Stomach (tissue), 9 donors: ENCODE measurements around the gene SNAPIN. TPM values are rescaled to one million over a fixed set of nuclear protein-coding genes. Genes with fewer than 3 reads are reported as not detected.
"Not testable (repeated sequence)": the region's sequence is repeated elsewhere in the genome, so short reads cannot be mapped to it uniquely, and the experiment has no call there.

Experiments used
- DNase-seq, 2 donors: peaks; one replicate each; pipeline versions ENCODE4 v3.0.0 to v3.0.0-alpha.2; 2013 to 2019
- H3K27ac ChIP-seq, 5 donors: fragments of 200-600 bp in 4 of 5; sonication (generic) in 4 of 5; one replicate each; pipeline ENCODE4 v1.5.1; 2013 to 2019; ENCODE audit warnings: mild to moderate bottlenecking in 1 of 5, moderate library complexity in 1 of 5
- H3K27me3 ChIP-seq, 3 donors: fragments of 200-600 bp; sonication (generic); one replicate each; pipeline ENCODE4 v1.5.1; 2017 to 2019; ENCODE audit warnings: mixed run types in 1 of 3
- H3K36me3 ChIP-seq, 4 donors: fragments of 200-600 bp; sonication (generic); 1 replicate in 3 of 4; 2 replicates in 1 of 4; pipeline ENCODE4 v1.5.1; 2016 to 2019
- H3K4me1 ChIP-seq, 4 donors: fragments of 200-600 bp; sonication (generic); one replicate each; pipeline ENCODE4 v1.5.1; 2016 to 2019
- H3K4me3 ChIP-seq, 4 donors: fragments of 200-600 bp; sonication (generic) in 3 of 4; one replicate each; pipeline ENCODE4 v1.5.1; 2016 to 2019; ENCODE audit warnings: mild to moderate bottlenecking in 1 of 4
- H3K9me3 ChIP-seq, 4 donors: fragments of 200-600 bp; sonication (generic); one replicate each; pipeline ENCODE4 v1.5.1; 2016 to 2019
- CTCF ChIP-seq, 7 experiments: fragments of 450-650 bp in 4 of 7; fragments of 200-600 bp in 3 of 7; sonication (generic) in 3 of 7; IDR thresholded peaks; one replicate each; pipeline ENCODE4 v1.5.1; 2016 to 2019; ENCODE audit warnings: antibody characterized with exemption in 7 of 7, control low read depth in 2 of 7, mild to moderate bottlenecking in 1 of 7
- EP300 ChIP-seq: sonication (generic); formaldehyde crosslinking; IDR thresholded peaks from one replicate; pipeline ENCODE4 v1.6.1; 2017; ENCODE audit warnings: antibody characterized with exemption
- POLR2A ChIP-seq, 4 donors: fragments of 450-650 bp; IDR thresholded peaks; one replicate each; pipeline ENCODE4 v1.6.1; 2016; ENCODE audit warnings: antibody characterized with exemption in 4 of 4, control low read depth in 2 of 4, mild to moderate bottlenecking in 1 of 4, moderate library complexity in 1 of 4
- POLR2AphosphoS5 ChIP-seq, 3 donors: sonication (generic); formaldehyde crosslinking; IDR thresholded peaks; one replicate each; pipeline ENCODE4 v1.6.1; 2016; ENCODE audit warnings: antibody characterized with exemption in 3 of 3
- WGBS, 5 donors: extraction: QIAGEN DNeasy Blood & Tissue Kit in 3 of 5; methylation state at CpG; one replicate each; pipeline versions ENCODE4 v1.1.5 to v1.1.7; 2013 to 2018; 5-methylcytosine and 5-hydroxymethylcytosine counted together
- intact Hi-C: fragments of 100-400 bp; cut with DNase I; formaldehyde crosslinking; loops from one replicate; pipeline ENCODE4 v1.15.1; 2023; ENCODE audit warnings: low total_unique reads
- polyA plus RNA-seq, 3 donors: library from polyadenylated mRNA; stranded (reverse); fragments of 200-250 nt; gene quantifications; one replicate each; pipeline ENCODE4 v1.2.3, GENCODE V29; 2013
- total RNA-seq, 5 donors: library from RNA; depleted of rRNA; stranded (reverse); fragments of >200 nt; gene quantifications; one replicate each; pipeline versions ENCODE4 v1.1.0 to v1.2.3, GENCODE V29; 2014 to 2016
- donor health status: healthy with polysubstance abuse.
- donor health status: Bipolar disorder and iron deficiency.
- donor health status: healthy.

The SNAPIN gene
- total and polyA plus RNA-seq, 8 donors = 14.9 to 82.9 (median 29.4) TPM

- no peak for TF ChIP-seq POLR2AphosphoS5 (IDR thresholded peaks at IDR 0.05)
- TF ChIP-seq POLR2A (IDR thresholded peaks at IDR 0.05) = no peak
- no peak for TF ChIP-seq CTCF (IDR thresholded peaks at IDR 0.05)
- no peak for TF ChIP-seq EP300
- Histone ChIP-seq H3K36me3 (peaks cover 64 to 72% (median 69%) of the 10 kb centered on the region in 4 donors), H3K27ac (no peak overlapping the region), H3K27me3 (no peaks in the 10 kb centered on the region), H3K4me3 (no peak overlapping the region), H3K9me3 (no peaks in the 10 kb centered on the region), H3K4me1 (peaks cover 5 to 34% (median 18%) of the 10 kb centered on the region in 4 donors)
- 38 to 46% (median 41%) methylated on average over 2 of the region's 2 CpGs for WGBS, 5 donors
- DNase-seq = no peak
- intact Hi-C loops = no loop called here
Observed at GRCh38 chr1:153662269-153662668, 3.8 kb downstream of the SNAPIN start.

GRCh38 chr1:153663211-153663610 is 4.7 kb downstream of the SNAPIN start:
- Histone ChIP-seq H3K4me1 (peaks cover 5 to 30% (median 19%) of the 10 kb centered on the region in 4 donors), H3K4me3 (no peak overlapping the region), H3K36me3 (peaks cover 73 to 82% (median 78%) of the 10 kb centered on the region in 4 donors), H3K9me3 (no peaks in the 10 kb centered on the region), H3K27me3 (no peaks in the 10 kb centered on the region), H3K27ac (peak overlapping the region in 1 of 5 donors; percentile 7)
- WGBS, 5 donors = 78 to 85% (median 84%) methylated on average over 5 of the region's 5 CpGs
- intact Hi-C loops = no loop called here
- DNase-seq = no peak
- TF ChIP-seq CTCF (IDR thresholded peaks at IDR 0.05) (no peak), EP300 (no peak), POLR2A (IDR thresholded peaks at IDR 0.05) (no peak), POLR2AphosphoS5 (IDR thresholded peaks at IDR 0.05) (no peak)

GRCh38 chr1:153667439-153667838 is 8.9 kb downstream of the SNAPIN start:
- peaks cover 21 to 36% (median 30%) of the 10 kb centered on the region in 4 donors for H3K4me1 ChIP-seq
- TF ChIP-seq EP300 (no peak), CTCF (IDR thresholded peaks at IDR 0.05) (no peak), POLR2AphosphoS5 (IDR thresholded peaks at IDR 0.05) (no peak), POLR2A (IDR thresholded peaks at IDR 0.05) (no peak)
- H3K4me3 ChIP-seq = no peak overlapping the region
- no peak overlapping the region for H3K27ac ChIP-seq
- no peaks in the 10 kb centered on the region for H3K9me3 ChIP-seq
- intact Hi-C loops = no loop called here
- no peak for DNase-seq
- 88 to 91% (median 89%) methylated on average over 4 of the region's 4 CpGs for WGBS, 5 donors
- H3K27me3 ChIP-seq = no peaks in the 10 kb centered on the region
- H3K36me3 ChIP-seq = peaks cover 65 to 72% (median 70%) of the 10 kb centered on the region in 4 donors

- Histone ChIP-seq H3K36me3 (peaks cover 52 to 60% (median 58%) of the 10 kb centered on the region in 4 donors), H3K4me1 (peaks cover 21 to 33% (median 29%) of the 10 kb centered on the region in 4 donors), H3K4me3 (peak overlapping the region in 1 of 4 donors; percentile 91), H3K27ac (peak overlapping the region in 2 of 5 donors; percentile 0 to 10)
- intact Hi-C loops, H3K9me3 ChIP-seq, H3K27me3 ChIP-seq, DNase-seq: not testable (repeated sequence)
- 89 to 98% (median 96%) methylated on average over 8 of the region's 8 CpGs for WGBS, 5 donors
Observed at GRCh38 chr1:153668672-153669071, 10.2 kb downstream of the SNAPIN start.

GRCh38 chr1:153669606-153670005 is 11.1 kb downstream of the SNAPIN start:
- Histone ChIP-seq H3K36me3 (peaks cover 43 to 50% (median 48%) of the 10 kb centered on the region in 4 donors), H3K4me1 (peaks cover 21 to 33% (median 29%) of the 10 kb centered on the region in 4 donors), H3K27ac (peak overlapping the region in 2 of 5 donors; percentile 91 to 92), H3K9me3 (no peaks in the 10 kb centered on the region), H3K4me3 (peak overlapping the region; percentile 73 to 91 (median 82)), H3K27me3 (no peaks in the 10 kb centered on the region)
- intact Hi-C loops = no loop called here
- 79 to 83% (median 82%) methylated on average over 6 of the region's 6 CpGs for WGBS, 5 donors
- DNase-seq = no peak
- TF ChIP-seq CTCF (IDR thresholded peaks at IDR 0.05) = no peak
- TF ChIP-seq EP300 = no peak
- TF ChIP-seq POLR2A (IDR thresholded peaks at IDR 0.05) = no peak
- TF ChIP-seq POLR2AphosphoS5 (IDR thresholded peaks at IDR 0.05) = no peak
